NCI-H2171 (cell line): Measurements from ENCODE around the gene CHD5.
A peak's percentile ranks its signal among the peaks of the same experiment; 100 is the strongest.

Experiments used
- DNase-seq: peaks from one replicate; lab custom pipeline; 2025; lab: John Stamatoyannopoulos, UW

CHD5 gene

GRCh38 chr1:6113116-6113515 is 67.0 kb downstream of the CHD5 start:
- DNase-seq, result no peak

- no peak for DNase-seq
Measured at GRCh38 chr1:6112690-6113005, 67.5 kb downstream of the CHD5 start.

GRCh38 chr1:6111991-6112689 is 68.0 kb downstream of the CHD5 start:
- DNase-seq, result no peak

GRCh38 chr1:6111571-6111970 is 68.5 kb downstream of the CHD5 start:
- peak; percentile 97 for DNase-seq

GRCh38 chr1:6110326-6110725 is 69.8 kb downstream of the CHD5 start:
- DNase-seq, result no peak

- DNase-seq, result no peak
Measured at GRCh38 chr1:6109688-6110087, 70.4 kb downstream of the CHD5 start.

GRCh38 chr1:6108937-6109614 is 71.0 kb downstream of the CHD5 start:
- DNase-seq, result peak; percentile 37

- no peak for DNase-seq
Measured at GRCh38 chr1:6108476-6108875, 71.6 kb downstream of the CHD5 start.

GRCh38 chr1:6107409-6108356 is 72.4 kb downstream of the CHD5 start:
- DNase-seq, result no peak

GRCh38 chr1:6106977-6107376 is 73.1 kb downstream of the CHD5 start:
- no peak for DNase-seq

GRCh38 chr1:6106321-6106731 is 73.8 kb downstream of the CHD5 start:
- DNase-seq, result no peak

GRCh38 chr1:6105763-6106162 is 74.4 kb downstream of the CHD5 start:
- DNase-seq, result no peak

- DNase-seq, result no peak
Measured at GRCh38 chr1:6105218-6105679, 74.9 kb downstream of the CHD5 start.

GRCh38 chr1:6104631-6105030 is 75.5 kb downstream of the CHD5 start:
- no peak for DNase-seq

- no peak for DNase-seq
Measured at GRCh38 chr1:6103854-6104530, 76.1 kb downstream of the CHD5 start.

GRCh38 chr1:6103111-6103853 is 76.8 kb downstream of the CHD5 start:
- DNase-seq, result no peak

GRCh38 chr1:6102532-6102845 is 77.6 kb downstream of the CHD5 start:
- no peak for DNase-seq

- DNase-seq, result no peak
Measured at GRCh38 chr1:6101826-6102531, 78.1 kb downstream of the CHD5 start.

- DNase-seq, result no peak
Measured at GRCh38 chr1:6100861-6101783, 79.0 kb downstream of the CHD5 start.
